Upper lobe of left lung (tissue), 6 donors: ENCODE measurements around the gene KIF26B. TPM values are rescaled to one million over a fixed set of nuclear protein-coding genes. Genes with fewer than 3 reads are reported as not detected.

Experiments used
- ATAC-seq, 2 donors: fragments of 200-7000 bp; cut with Tn5 transposase; one replicate each; pipeline ENCODE4 v1.9.1; 2022; ENCODE audit warnings: mild to moderate bottlenecking in 2 of 2, moderate library complexity in 2 of 2; ENCODE audit not compliant: low FRiP score in 2 of 2
- DNase-seq, 2 donors: peaks; one replicate each; pipeline ENCODE4 v3.0.0-alpha.2; 2019 to 2020
- H3K27ac ChIP-seq, 4 donors: fragments of 200-600 bp; sonication (generic); one replicate each; pipeline ENCODE4 v1.5.1; 2016 to 2019
- H3K27me3 ChIP-seq, 4 donors: fragments of 200-600 bp; sonication (generic); one replicate each; pipeline ENCODE4 v1.5.1; 2017 to 2019
- H3K36me3 ChIP-seq, 4 donors: fragments of 200-600 bp; sonication (generic); one replicate each; pipeline ENCODE4 v1.5.1; 2016 to 2019
- H3K4me1 ChIP-seq, 4 donors: fragments of 200-600 bp; sonication (generic); one replicate each; pipeline ENCODE4 v1.5.1; 2018 to 2019
- H3K4me3 ChIP-seq, 4 donors: fragments of 200-600 bp; sonication (generic); one replicate each; pipeline ENCODE4 v1.5.1; 2017 to 2019; ENCODE audit warnings: mild to moderate bottlenecking in 2 of 4, moderate library complexity in 1 of 4
- H3K9me3 ChIP-seq, 4 donors: fragments of 200-600 bp; sonication (generic); one replicate each; pipeline ENCODE4 v1.5.1; 2018 to 2019
- CTCF ChIP-seq, 6 experiments: fragments of 450-650 bp in 4 of 6; fragments of 200-600 bp in 2 of 6; sonication (generic) in 2 of 6; IDR thresholded peaks; one replicate each; pipeline ENCODE4 v1.5.1; 2016 to 2019; ENCODE audit warnings: antibody characterized with exemption in 6 of 6
- EP300 ChIP-seq, 4 donors: sonication (generic); formaldehyde crosslinking; IDR thresholded peaks; one replicate each; pipeline ENCODE4 v1.5.1; 2017; ENCODE audit warnings: antibody characterized with exemption in 4 of 4, control low read depth in 2 of 4
- POLR2A ChIP-seq, 4 donors: fragments of 450-650 bp; IDR thresholded peaks; one replicate each; pipeline ENCODE4 v1.5.1; 2016 to 2017; ENCODE audit warnings: antibody characterized with exemption in 4 of 4, mild to moderate bottlenecking in 2 of 4
- POLR2AphosphoS5 ChIP-seq, 2 donors: sonication (generic); formaldehyde crosslinking; IDR thresholded peaks; one replicate each; pipeline ENCODE4 v1.5.1; 2017; ENCODE audit warnings: antibody characterized with exemption in 2 of 2
- WGBS, 2 donors: methylation state at CpG; one replicate each; pipeline ENCODE4 v1.1.5; 2017 to 2018; 5-methylcytosine and 5-hydroxymethylcytosine counted together
- total RNA-seq, 6 donors: library from RNA; depleted of rRNA in 4 of 6; stranded (reverse); fragments of >200 nt in 4 of 6; gene quantifications; one replicate each; pipeline versions ENCODE4 v1.1.0 to v1.2.1, GENCODE V29; 2016 to 2021
- donor health status: DM: no; HTN: no; CAD: no; lungs with moderate emphysema.
- donor health status: DM: no; HTN: yes; CAD: no; lungs with severe emphysema.

Gene KIF26B
- total RNA-seq, 6 donors from 2014 or later: 1.2 to 4.3 (median 2.1) TPM

GRCh38 chr1:245688536-245689453, 534.0 kb downstream of the KIF26B start:
- H3K27ac ChIP-seq: no peak overlapping the region
- 75 to 91% methylated on average over 40 to 48 of the region's 63 CpGs for WGBS, 2 donors
- H3K4me1 ChIP-seq: peaks cover 0 to 14% (median 0%) of the 10 kb centered on the region in 4 donors
- ATAC-seq (no peak), DNase-seq (peak in 1 of 2 donors; percentile 85)
- no peaks in the 10 kb centered on the region for H3K36me3 ChIP-seq
- H3K9me3 ChIP-seq: no peaks in the 10 kb centered on the region
- H3K27me3 ChIP-seq: no peaks in the 10 kb centered on the region
- peak overlapping the region in 2 of 4 donors; percentile 21 to 41 for H3K4me3 ChIP-seq
- TF ChIP-seq CTCF (IDR thresholded peaks at IDR 0.05) (no peak), POLR2A (IDR thresholded peaks at IDR 0.05) (no peak), EP300 (IDR thresholded peaks at IDR 0.05) (no peak), POLR2AphosphoS5 (IDR thresholded peaks at IDR 0.05) (no peak)

GRCh38 chr1:245690156-245690690, 535.4 kb downstream of the KIF26B start:
- Histone ChIP-seq H3K4me1 (peaks cover 0 to 14% (median 0%) of the 10 kb centered on the region in 4 donors), H3K9me3 (no peaks in the 10 kb centered on the region), H3K36me3 (no peaks in the 10 kb centered on the region), H3K27ac (no peak overlapping the region), H3K27me3 (no peaks in the 10 kb centered on the region), H3K4me3 (no peak overlapping the region)
- ATAC-seq (no peak), DNase-seq (no peak)
- WGBS, 2 donors: 65 to 81% methylated on average over 9 of the region's 9 CpGs
- TF ChIP-seq EP300 (IDR thresholded peaks at IDR 0.05) (no peak), POLR2AphosphoS5 (IDR thresholded peaks at IDR 0.05) (no peak), POLR2A (IDR thresholded peaks at IDR 0.05) (no peak), CTCF (IDR thresholded peaks at IDR 0.05) (no peak)

- ATAC-seq (no peak), DNase-seq (no peak)
- peaks cover 0 to 14% (median 0%) of the 10 kb centered on the region in 4 donors for H3K4me1 ChIP-seq
- H3K4me3 ChIP-seq: no peak overlapping the region
- H3K27me3 ChIP-seq: no peaks in the 10 kb centered on the region
- H3K36me3 ChIP-seq: no peaks in the 10 kb centered on the region
- WGBS, 2 donors: 66 to 68% methylated on average over 13 of the region's 13 CpGs
- H3K27ac ChIP-seq: no peak overlapping the region
- no peaks in the 10 kb centered on the region for H3K9me3 ChIP-seq
- no peak for TF ChIP-seq EP300 (IDR thresholded peaks at IDR 0.05)
- TF ChIP-seq CTCF (IDR thresholded peaks at IDR 0.05): no peak
- no peak for TF ChIP-seq POLR2AphosphoS5 (IDR thresholded peaks at IDR 0.05)
- TF ChIP-seq POLR2A (IDR thresholded peaks at IDR 0.05): no peak
Observed at GRCh38 chr1:245690946-245691541, 536.3 kb downstream of the KIF26B start.

- no peak for TF ChIP-seq EP300 (IDR thresholded peaks at IDR 0.05)
- TF ChIP-seq CTCF (IDR thresholded peaks at IDR 0.05): no peak
- no peak for TF ChIP-seq POLR2A (IDR thresholded peaks at IDR 0.05)
- no peak for TF ChIP-seq POLR2AphosphoS5 (IDR thresholded peaks at IDR 0.05)
- H3K4me3 ChIP-seq: no peak overlapping the region
- no peak overlapping the region for H3K27ac ChIP-seq
- no peaks in the 10 kb centered on the region for H3K9me3 ChIP-seq
- peaks cover 0 to 14% (median 0%) of the 10 kb centered on the region in 4 donors for H3K4me1 ChIP-seq
- no peak for DNase-seq
- 91 to 97% methylated on average over 3 of the region's 3 CpGs for WGBS, 2 donors
- no peaks in the 10 kb centered on the region for H3K36me3 ChIP-seq
- no peak for ATAC-seq
- H3K27me3 ChIP-seq: no peaks in the 10 kb centered on the region
Observed at GRCh38 chr1:245691897-245692296, 537.1 kb downstream of the KIF26B start.
